Chondrocyte (in vitro differentiated cells): Measurements from ENCODE around the gene SOX4. TPM values are rescaled to one million over a fixed set of nuclear protein-coding genes. Genes with fewer than 3 reads are reported as not detected.
A peak's percentile ranks its signal among the peaks of the same experiment; 100 is the strongest.

Source experiments
- DNase-seq: peaks from one replicate; pipeline ENCODE4 v3.0.0; 2021; ENCODE audit warnings: mixed read lengths, low spot score
- H3K27ac Mint-ChIP-seq: one replicate; pipeline ENCODE4 v1.8.0; 2021; ENCODE audit warnings: mild to moderate bottlenecking, moderate library complexity, mixed read lengths; ENCODE audit not compliant: unreplicated experiment
- H3K27me3 Mint-ChIP-seq: 2 replicates; pipeline ENCODE4 v1.8.0; 2021; ENCODE audit warnings: low read depth, mixed read lengths
- H3K36me3 Mint-ChIP-seq: 2 replicates; pipeline ENCODE4 v1.8.0; 2021; ENCODE audit warnings: low read depth, mixed read lengths
- H3K4me1 Mint-ChIP-seq: 2 replicates; pipeline ENCODE4 v1.8.0; 2021; ENCODE audit warnings: low read depth, mild to moderate bottlenecking, mixed read lengths
- H3K4me3 Mint-ChIP-seq: one replicate; pipeline ENCODE4 v1.8.0; 2021; ENCODE audit warnings: mild to moderate bottlenecking, moderate library complexity, mixed read lengths; ENCODE audit not compliant: unreplicated experiment
- H3K9me3 Mint-ChIP-seq: 2 replicates; pipeline ENCODE4 v1.8.0; 2021; ENCODE audit warnings: low read depth, mixed read lengths
- total RNA-seq: library from RNA; stranded (reverse); gene quantifications from 3 replicates; pipeline ENCODE4 v1.2.1, GENCODE V29; 2021
- TF ChIP-seq, protein P1 (sequence below): fragments of 200-600 bp; sonication (generic); IDR thresholded peaks from 2 replicates; pipeline ENCODE4 v1.5.0; 2021; ENCODE audit warnings: antibody characterized with exemption, mild to moderate bottlenecking, moderate library complexity

The SOX4 gene
- total RNA-seq, 1 donor from 2014 or later: 61.7 TPM

DNA sequence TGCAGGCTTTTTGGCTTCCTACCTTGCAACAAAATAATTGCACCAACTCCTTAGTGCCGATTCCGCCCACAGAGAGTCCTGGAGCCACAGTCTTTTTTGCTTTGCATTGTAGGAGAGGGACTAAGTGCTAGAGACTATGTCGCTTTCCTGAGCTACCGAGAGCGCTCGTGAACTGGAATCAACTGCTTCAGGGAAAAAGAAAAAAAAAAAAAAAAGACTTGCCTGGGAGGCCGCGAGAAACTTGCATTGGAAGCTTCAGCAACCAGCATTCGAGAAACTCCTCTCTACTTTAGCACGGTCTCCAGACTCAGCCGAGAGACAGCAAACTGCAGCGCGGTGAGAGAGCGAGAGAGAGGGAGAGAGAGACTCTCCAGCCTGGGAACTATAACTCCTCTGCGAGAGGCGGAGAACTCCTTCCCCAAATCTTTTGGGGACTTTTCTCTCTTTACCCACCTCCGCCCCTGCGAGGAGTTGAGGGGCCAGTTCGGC is 420 bp downstream of the SOX4 start:
- Mint-ChIP-seq H3K4me3 (no peak overlapping the region), H3K36me3 (peaks cover 19% of the 10 kb centered on the region), H3K27ac (no peak overlapping the region), H3K4me1 (peaks cover 23% of the 10 kb centered on the region), H3K9me3 (no peaks in the 10 kb centered on the region), H3K27me3 (no peaks in the 10 kb centered on the region)
- TF ChIP-seq, protein P1, sequence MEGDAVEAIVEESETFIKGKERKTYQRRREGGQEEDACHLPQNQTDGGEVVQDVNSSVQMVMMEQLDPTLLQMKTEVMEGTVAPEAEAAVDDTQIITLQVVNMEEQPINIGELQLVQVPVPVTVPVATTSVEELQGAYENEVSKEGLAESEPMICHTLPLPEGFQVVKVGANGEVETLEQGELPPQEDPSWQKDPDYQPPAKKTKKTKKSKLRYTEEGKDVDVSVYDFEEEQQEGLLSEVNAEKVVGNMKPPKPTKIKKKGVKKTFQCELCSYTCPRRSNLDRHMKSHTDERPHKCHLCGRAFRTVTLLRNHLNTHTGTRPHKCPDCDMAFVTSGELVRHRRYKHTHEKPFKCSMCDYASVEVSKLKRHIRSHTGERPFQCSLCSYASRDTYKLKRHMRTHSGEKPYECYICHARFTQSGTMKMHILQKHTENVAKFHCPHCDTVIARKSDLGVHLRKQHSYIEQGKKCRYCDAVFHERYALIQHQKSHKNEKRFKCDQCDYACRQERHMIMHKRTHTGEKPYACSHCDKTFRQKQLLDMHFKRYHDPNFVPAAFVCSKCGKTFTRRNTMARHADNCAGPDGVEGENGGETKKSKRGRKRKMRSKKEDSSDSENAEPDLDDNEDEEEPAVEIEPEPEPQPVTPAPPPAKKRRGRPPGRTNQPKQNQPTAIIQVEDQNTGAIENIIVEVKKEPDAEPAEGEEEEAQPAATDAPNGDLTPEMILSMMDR: no peak
- DNase-seq: no peak

- DNase-seq: no peak
- peaks cover 21% of the 10 kb centered on the region for H3K36me3 Mint-ChIP-seq
- TF ChIP-seq, protein P1: peak; percentile 14
- H3K27ac Mint-ChIP-seq: peak overlapping the region; percentile 97
- no peaks in the 10 kb centered on the region for H3K27me3 Mint-ChIP-seq
- peaks cover 25% of the 10 kb centered on the region for H3K4me1 Mint-ChIP-seq
- H3K9me3 Mint-ChIP-seq: no peaks in the 10 kb centered on the region
- peak overlapping the region; percentile 25 for H3K4me3 Mint-ChIP-seq
Observed at GRCh38 chr6:21594416-21595281, 1.1 kb downstream of the SOX4 start.

DNA sequence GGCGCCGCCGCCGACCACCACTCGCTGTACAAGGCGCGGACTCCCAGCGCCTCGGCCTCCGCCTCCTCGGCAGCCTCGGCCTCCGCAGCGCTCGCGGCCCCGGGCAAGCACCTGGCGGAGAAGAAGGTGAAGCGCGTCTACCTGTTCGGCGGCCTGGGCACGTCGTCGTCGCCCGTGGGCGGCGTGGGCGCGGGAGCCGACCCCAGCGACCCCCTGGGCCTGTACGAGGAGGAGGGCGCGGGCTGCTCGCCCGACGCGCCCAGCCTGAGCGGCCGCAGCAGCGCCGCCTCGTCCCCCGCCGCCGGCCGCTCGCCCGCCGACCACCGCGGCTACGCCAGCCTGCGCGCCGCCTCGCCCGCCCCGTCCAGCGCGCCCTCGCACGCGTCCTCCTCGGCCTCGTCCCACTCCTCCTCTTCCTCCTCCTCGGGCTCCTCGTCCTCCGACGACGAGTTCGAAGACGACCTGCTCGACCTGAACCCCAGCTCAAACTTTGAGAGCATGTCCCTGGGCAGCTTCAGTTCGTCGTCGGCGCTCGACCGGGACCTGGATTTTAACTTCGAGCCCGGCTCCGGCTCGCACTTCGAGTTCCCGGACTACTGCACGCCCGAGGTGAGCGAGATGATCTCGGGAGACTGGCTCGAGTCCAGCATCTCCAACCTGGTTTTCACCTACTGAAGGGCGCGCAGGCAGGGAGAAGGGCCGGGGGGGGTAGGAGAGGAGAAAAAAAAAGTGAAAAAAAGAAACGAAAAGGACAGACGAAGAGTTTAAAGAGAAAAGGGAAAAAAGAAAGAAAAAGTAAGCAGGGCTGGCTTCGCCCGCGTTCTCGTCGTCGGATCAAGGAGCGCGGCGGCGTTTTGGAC is 2.0 kb downstream of the SOX4 start:
- no peaks in the 10 kb centered on the region for H3K9me3 Mint-ChIP-seq
- TF ChIP-seq, protein P1: no peak
- H3K36me3 Mint-ChIP-seq: peaks cover 23% of the 10 kb centered on the region
- no peak for DNase-seq
- peak overlapping the region; percentile 97 for H3K4me3 Mint-ChIP-seq
- H3K27ac Mint-ChIP-seq: peak overlapping the region; percentile 98
- H3K27me3 Mint-ChIP-seq: no peaks in the 10 kb centered on the region
- H3K4me1 Mint-ChIP-seq: peaks cover 23% of the 10 kb centered on the region

DNA sequence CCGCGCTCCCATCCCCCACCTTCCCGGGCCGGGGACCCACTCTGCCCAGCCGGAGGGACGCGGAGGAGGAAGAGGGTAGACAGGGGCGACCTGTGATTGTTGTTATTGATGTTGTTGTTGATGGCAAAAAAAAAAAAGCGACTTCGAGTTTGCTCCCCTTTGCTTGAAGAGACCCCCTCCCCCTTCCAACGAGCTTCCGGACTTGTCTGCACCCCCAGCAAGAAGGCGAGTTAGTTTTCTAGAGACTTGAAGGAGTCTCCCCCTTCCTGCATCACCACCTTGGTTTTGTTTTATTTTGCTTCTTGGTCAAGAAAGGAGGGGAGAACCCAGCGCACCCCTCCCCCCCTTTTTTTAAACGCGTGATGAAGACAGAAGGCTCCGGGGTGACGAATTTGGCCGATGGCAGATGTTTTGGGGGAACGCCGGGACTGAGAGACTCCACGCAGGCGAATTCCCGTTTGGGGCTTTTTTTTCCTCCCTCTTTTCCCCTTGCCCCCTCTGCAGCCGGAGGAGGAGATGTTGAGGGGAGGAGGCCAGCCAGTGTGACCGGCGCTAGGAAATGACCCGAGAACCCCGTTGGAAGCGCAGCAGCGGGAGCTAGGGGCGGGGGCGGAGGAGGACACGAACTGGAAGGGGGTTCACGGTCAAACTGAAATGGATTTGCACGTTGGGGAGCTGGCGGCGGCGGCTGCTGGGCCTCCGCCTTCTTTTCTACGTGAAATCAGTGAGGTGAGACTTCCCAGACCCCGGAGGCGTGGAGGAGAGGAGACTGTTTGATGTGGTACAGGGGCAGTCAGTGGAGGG is 2.8 kb downstream of the SOX4 start:
- H3K9me3 Mint-ChIP-seq: no peaks in the 10 kb centered on the region
- DNase-seq: no peak
- peak overlapping the region; percentile 98 for H3K27ac Mint-ChIP-seq
- no peaks in the 10 kb centered on the region for H3K27me3 Mint-ChIP-seq
- H3K4me3 Mint-ChIP-seq: peak overlapping the region; percentile 97
- H3K4me1 Mint-ChIP-seq: peaks cover 23% of the 10 kb centered on the region
- H3K36me3 Mint-ChIP-seq: peaks cover 23% of the 10 kb centered on the region
- TF ChIP-seq, protein P1: no peak
